ENCODE data around the gene AUTS2. TPM values are rescaled to one million over a fixed set of nuclear protein-coding genes. Genes with fewer than 3 reads are reported as not detected.

Gene AUTS2
- total and polyA plus RNA-seq, 4 donors, result 4.9 to 24.4 (median 7.0) TPM

DNA sequence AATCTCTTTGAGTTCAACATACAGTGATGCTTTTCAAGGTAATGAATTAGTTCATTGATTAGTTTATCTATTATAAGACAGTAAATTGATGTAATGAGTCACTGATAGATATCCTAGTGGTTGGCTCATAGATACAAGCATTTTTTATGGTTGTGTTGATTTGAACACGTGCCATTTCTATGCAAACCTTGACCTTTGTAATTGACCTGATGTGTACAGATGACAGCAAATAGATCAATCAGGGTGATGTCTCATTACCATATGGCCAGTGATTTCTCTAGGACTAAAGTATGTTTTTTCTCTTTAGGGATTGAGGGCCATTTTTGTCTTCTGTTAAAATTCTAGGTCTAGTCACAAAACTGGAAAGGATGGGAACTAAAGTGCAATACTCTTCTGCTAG is 773.4 kb downstream of the AUTS2 start:
- H3K27ac ChIP-seq (ENCODE audit: low read depth in 1 of 2, low read length in 2 of 2), result no peak overlapping the region
- no peak for DNase-seq (ENCODE audit: low spot score)
- TF ChIP-seq FOXA2 (IDR thresholded peaks at IDR 0.05), result peak; percentile 21
- TF ChIP-seq EGR1 (IDR thresholded peaks at IDR 0.05; ENCODE audit: low read depth in 2 of 2), result no peak
- TF ChIP-seq, protein P1, sequence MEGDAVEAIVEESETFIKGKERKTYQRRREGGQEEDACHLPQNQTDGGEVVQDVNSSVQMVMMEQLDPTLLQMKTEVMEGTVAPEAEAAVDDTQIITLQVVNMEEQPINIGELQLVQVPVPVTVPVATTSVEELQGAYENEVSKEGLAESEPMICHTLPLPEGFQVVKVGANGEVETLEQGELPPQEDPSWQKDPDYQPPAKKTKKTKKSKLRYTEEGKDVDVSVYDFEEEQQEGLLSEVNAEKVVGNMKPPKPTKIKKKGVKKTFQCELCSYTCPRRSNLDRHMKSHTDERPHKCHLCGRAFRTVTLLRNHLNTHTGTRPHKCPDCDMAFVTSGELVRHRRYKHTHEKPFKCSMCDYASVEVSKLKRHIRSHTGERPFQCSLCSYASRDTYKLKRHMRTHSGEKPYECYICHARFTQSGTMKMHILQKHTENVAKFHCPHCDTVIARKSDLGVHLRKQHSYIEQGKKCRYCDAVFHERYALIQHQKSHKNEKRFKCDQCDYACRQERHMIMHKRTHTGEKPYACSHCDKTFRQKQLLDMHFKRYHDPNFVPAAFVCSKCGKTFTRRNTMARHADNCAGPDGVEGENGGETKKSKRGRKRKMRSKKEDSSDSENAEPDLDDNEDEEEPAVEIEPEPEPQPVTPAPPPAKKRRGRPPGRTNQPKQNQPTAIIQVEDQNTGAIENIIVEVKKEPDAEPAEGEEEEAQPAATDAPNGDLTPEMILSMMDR (IDR thresholded peaks at IDR 0.05; ENCODE audit: low read depth, low read length, missing input control), result no peak
- TF ChIP-seq GABPA (IDR thresholded peaks at IDR 0.05 in 1 of 2, conservative IDR thresholded peaks at IDR 0.05 in 1 of 2), result no peak
- peak in 1 of 2 donors; percentile 41 for TF ChIP-seq RXRA (IDR thresholded peaks at IDR 0.05)
- TF ChIP-seq, protein P2, sequence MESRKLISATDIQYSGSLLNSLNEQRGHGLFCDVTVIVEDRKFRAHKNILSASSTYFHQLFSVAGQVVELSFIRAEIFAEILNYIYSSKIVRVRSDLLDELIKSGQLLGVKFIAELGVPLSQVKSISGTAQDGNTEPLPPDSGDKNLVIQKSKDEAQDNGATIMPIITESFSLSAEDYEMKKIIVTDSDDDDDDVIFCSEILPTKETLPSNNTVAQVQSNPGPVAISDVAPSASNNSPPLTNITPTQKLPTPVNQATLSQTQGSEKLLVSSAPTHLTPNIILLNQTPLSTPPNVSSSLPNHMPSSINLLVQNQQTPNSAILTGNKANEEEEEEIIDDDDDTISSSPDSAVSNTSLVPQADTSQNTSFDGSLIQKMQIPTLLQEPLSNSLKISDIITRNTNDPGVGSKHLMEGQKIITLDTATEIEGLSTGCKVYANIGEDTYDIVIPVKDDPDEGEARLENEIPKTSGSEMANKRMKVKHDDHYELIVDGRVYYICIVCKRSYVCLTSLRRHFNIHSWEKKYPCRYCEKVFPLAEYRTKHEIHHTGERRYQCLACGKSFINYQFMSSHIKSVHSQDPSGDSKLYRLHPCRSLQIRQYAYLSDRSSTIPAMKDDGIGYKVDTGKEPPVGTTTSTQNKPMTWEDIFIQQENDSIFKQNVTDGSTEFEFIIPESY (IDR thresholded peaks at IDR 0.05), result no peak
- peak; percentile 46 to 49 for TF ChIP-seq HNF4A (conservative IDR thresholded peaks at IDR 0.05)

DNA sequence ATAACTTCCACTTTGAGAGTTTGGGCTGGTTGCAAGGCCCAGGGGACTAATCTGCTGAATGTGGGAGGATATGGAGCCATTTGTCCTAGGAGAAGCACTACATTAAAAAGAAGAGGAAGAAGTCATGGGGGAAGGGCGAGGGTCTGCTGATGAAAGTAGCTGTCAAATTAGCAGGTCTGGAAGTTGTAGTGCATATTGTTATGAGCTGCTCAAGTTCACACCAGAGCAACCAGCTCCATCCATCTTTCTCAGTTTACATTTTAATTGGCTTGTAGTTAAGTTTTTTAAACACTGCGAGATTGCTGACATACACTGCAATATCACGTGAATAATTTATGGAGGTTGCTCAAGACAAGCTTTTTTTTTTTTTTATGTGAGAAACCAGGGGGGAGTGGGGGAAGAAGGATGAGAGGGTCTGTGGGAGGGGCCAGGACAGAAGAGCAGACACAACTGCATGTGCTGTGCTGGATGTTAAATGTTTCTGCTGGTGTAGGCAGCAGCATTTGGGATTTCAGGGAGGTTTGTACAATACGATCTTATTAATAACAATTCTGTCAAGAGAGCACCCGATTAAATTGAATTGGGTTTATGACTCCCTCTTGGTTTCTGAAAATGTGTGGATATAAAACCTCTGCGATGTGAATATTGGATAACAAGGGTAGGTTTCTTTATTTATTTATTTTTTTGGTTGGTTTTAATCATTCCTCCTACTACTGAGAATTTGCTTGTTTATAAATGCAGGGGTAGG is 774.7 kb downstream of the AUTS2 start:
- H3K27me3 ChIP-seq (ENCODE audit: control insufficient read depth in 4 of 4, insufficient read depth in 4 of 4, low read length in 3 of 4), result no peaks in the 10 kb centered on the region
- WGBS, result 95% methylated on average over 6 of the region's 6 CpGs
- H3K27ac ChIP-seq (ENCODE audit: low read depth in 1 of 2, low read length in 2 of 2), result no peak overlapping the region
- no peaks in the 10 kb centered on the region for H3K36me3 ChIP-seq (ENCODE audit: control insufficient read depth in 4 of 4, insufficient read depth in 3 of 4, low read depth in 1 of 4, low read length in 3 of 4)
- peaks cover 0 to 20% (median 7%) of the 10 kb centered on the region in 4 donors for H3K4me1 ChIP-seq (ENCODE audit: control insufficient read depth in 4 of 4, insufficient read depth in 4 of 4, low read length in 3 of 4)
- no peak overlapping the region for H3K4me3 ChIP-seq (ENCODE audit: low read depth in 1 of 3, low read length in 3 of 3)
- H3K9me3 ChIP-seq (ENCODE audit: control insufficient read depth in 4 of 4, low read length in 3 of 4), result no peaks in the 10 kb centered on the region
- no peak overlapping the region for H3K9ac ChIP-seq (ENCODE audit: low read depth in 1 of 2, low read length in 2 of 2)
- TF ChIP-seq HNF4G (IDR thresholded peaks at IDR 0.05), result no peak
- TF ChIP-seq, protein P3, sequence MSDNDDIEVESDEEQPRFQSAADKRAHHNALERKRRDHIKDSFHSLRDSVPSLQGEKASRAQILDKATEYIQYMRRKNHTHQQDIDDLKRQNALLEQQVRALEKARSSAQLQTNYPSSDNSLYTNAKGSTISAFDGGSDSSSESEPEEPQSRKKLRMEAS (IDR thresholded peaks at IDR 0.05), result no peak
- no peak for TF ChIP-seq FOXA1 (IDR thresholded peaks at IDR 0.05)
- TF ChIP-seq RAD21 (IDR thresholded peaks at IDR 0.05), result no peak
- TF ChIP-seq EGR1 (IDR thresholded peaks at IDR 0.05; ENCODE audit: low read depth in 2 of 2), result no peak
- no peak for TF ChIP-seq TAF1 (conservative IDR thresholded peaks at IDR 0.05)
- TF ChIP-seq HNF4A (conservative IDR thresholded peaks at IDR 0.05), result no peak
- no peak for TF ChIP-seq YY1 (IDR thresholded peaks at IDR 0.05)
- TF ChIP-seq, protein P4, sequence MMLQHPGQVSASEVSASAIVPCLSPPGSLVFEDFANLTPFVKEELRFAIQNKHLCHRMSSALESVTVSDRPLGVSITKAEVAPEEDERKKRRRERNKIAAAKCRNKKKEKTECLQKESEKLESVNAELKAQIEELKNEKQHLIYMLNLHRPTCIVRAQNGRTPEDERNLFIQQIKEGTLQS (IDR thresholded peaks at IDR 0.05), result no peak
- TF ChIP-seq NR2F2 (IDR thresholded peaks at IDR 0.05), result no peak
- no peak for TF ChIP-seq RXRA (IDR thresholded peaks at IDR 0.05)
- no peak for TF ChIP-seq JUND (IDR thresholded peaks at IDR 0.05)
- TF ChIP-seq, protein P2 (IDR thresholded peaks at IDR 0.05), result no peak
- DNase-seq (ENCODE audit: low spot score), result no peak

More for the DNA sequence above, 773.4 kb downstream of the AUTS2 start:
- 29% methylated on average over 1 of the region's 1 CpG for WGBS
- no peaks in the 10 kb centered on the region for H3K9me3 ChIP-seq (ENCODE audit: control insufficient read depth in 4 of 4, low read length in 3 of 4)
- no peak overlapping the region for H3K9ac ChIP-seq (ENCODE audit: low read depth in 1 of 2, low read length in 2 of 2)
- H3K4me1 ChIP-seq (ENCODE audit: control insufficient read depth in 4 of 4, insufficient read depth in 4 of 4, low read length in 3 of 4), result peaks cover 0 to 20% (median 7%) of the 10 kb centered on the region in 4 donors
- H3K36me3 ChIP-seq (ENCODE audit: control insufficient read depth in 4 of 4, insufficient read depth in 3 of 4, low read depth in 1 of 4, low read length in 3 of 4), result no peaks in the 10 kb centered on the region
- H3K4me3 ChIP-seq (ENCODE audit: low read depth in 1 of 3, low read length in 3 of 3), result no peak overlapping the region
- no peaks in the 10 kb centered on the region for H3K27me3 ChIP-seq (ENCODE audit: control insufficient read depth in 4 of 4, insufficient read depth in 4 of 4, low read length in 3 of 4)
